GM19023 (cell line): Measurements from ENCODE around the gene OOEP.
"Not testable (repeated sequence)": the region's sequence is repeated elsewhere in the genome, so short reads cannot be mapped to it uniquely, and the experiment has no call there.

Experiments
- ATAC-seq: cut with Tn5 transposase; IDR thresholded peaks from one replicate; pipeline ENCODE4 v1.9.1; 2021; ENCODE audit warnings: mild to moderate bottlenecking, moderate library complexity; ENCODE audit not compliant: unreplicated experiment

OOEP gene

GRCh38 chr6:73369563-73369962, at the start of gene OOEP:
TSS of gene OOEP (minus strand) at chr6:73369897. CDS start at chr6:73369792, 105 bp downstream.
- ATAC-seq, result no peak

DNA sequence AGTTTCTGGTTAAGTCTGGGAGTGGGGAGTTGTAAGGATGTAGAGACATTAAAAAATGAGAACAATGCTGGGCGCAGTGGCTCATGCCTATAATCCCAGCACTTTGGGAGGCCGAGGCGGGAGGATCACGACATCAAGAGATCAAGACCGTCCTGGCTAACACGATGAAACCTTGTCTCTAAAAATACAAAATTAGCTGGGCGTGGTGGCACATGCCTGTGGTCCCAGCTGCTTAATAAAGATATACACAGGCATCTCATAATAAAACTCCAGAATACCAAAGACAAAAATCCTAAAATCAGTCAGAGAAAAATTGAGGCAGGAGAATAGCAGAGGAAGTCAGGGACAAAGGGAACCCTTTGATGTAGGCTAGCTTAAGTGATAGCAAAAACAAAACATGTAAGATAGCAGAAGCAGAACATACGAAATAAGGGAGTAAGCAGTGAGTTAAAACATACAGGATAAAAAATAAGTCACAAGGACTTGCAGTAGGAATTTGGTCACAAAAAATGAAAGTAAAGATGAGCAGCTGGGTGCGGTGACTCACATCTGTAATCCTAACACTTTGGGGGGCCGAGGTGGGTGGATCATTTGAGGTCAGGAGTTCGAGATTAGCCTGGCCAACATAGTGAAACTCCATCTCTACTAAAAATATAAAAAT, 48.5 kb upstream of the OOEP start:
- ATAC-seq, result no peak

- no peak for ATAC-seq
These were observed 43.4 kb upstream of the OOEP start for GRCh38 chr6:73413102-73413501.

DNA sequence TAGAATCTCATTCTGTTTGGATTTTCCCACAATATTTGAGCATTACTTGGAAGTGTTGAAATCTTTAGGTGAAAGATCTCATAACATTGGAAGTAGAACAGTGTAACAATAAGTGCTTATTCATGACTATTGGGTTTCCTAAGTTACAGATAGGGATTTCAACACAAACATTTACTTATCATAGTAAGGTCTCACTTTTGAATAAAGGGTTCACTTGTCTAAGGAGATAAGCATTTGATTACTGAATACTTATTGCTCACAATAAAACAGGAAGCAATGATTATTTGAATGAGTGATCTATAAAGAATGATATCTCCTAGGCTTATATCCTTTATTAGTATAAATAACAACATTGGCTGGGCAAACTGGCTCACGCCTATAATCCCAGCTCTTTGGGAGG, 39.7 kb upstream of the OOEP start:
- no peak for ATAC-seq

- ATAC-seq, result no peak
These were observed 31.0 kb upstream of the OOEP start for GRCh38 chr6:73400656-73401055.

DNA sequence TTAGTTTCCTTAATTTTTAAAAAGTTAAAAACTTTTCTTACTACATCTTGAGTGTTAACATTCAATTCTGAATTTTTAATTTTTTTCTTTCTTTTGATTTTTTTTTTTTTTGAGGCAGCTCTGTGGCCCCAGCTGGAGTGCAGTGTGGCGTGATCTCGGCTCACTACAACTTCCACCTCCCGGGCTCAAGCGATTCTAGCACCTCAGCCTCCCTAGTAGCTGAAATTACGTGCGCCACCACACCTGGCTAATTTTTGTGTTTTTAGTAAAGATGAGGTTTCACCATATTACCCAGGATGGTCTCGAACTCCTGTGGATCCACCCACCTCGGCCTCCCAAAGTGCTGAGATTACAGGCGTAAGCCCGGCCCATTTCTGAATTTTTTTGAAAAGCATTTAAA, 26.2 kb upstream of the OOEP start:
- ATAC-seq, result no peak

DNA sequence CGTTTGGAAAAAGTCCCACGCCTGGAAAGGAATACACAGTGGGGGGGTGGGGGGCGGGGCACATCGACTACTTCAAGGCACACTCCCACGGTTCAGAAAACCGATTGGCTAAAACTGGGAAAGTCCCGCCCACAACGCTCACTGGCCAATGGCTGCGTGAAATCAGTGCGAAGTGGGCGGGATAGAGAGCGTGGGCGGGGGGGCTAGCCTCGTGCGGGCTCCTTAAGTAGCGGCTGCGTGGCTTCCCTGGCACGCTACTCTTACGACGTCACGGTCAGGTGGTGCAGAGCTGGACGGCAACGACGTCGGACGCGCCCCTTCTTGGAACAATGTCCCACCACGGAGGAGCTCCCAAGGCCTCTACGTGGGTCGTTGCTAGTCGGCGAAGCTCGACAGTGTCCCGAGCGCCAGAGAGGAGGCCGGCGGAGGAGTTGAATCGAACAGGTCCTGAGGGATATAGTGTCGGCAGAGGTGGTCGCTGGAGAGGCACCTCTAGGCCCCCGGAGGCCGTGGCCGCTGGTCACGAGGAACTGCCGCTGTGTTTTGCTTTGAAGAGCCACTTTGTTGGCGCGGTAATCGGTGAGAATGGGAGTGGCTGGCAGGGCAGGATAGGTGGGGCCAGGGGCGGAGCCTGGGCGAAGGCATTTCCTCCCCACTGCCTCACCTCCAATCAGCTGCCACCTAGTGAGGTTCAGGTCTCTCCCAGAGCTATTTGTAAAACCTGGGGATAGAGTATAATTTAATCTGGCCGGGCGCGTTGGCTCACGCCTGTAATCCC, 25.1 kb upstream of the OOEP start, which contains the start of gene DDX43:
Gene DDX43 (plus strand): TSS at position 252 of the 778 bp plus-strand sequence. CDS start 78 bp downstream, at position 330.
- ATAC-seq, result peak; percentile 62

DNA sequence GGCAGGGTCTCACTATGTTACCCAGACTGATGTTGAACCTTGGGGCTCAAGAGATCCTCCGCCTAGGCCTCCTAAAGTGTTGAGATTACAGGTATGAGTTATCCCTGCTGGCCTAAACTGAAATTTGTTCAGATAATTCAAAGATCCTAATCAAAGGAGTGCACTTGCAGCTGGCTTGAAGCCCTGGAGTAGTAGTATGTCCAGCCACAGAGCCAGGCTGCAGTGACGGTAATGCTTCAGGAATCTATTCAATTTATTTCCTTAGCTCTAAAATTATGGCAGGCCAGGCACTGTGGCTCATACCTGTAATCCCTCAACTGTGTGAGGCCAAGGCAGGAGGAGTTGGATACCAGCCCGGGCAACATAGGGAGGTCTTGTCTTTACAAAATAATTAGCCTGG, 23.6 kb upstream of the OOEP start:
- ATAC-seq, result no peak

DNA sequence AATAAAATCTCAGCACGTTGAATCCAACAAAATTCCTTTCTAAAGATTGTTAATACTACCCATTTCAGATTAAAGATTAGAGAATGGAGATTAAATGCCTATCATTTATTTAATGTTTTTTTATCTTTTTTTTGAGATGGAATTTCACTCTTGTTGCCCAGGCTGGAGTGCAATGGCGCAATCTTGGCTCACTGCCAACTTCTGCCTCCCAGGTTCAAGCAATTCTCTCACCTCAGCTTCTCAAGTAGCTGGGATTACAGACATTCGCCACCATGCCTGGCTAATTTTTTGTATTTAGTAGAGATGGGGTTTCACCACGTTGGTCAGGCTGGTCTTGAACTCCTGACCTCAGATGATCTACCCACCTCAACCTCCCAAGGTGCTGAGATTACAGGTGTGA, 22.5 kb upstream of the OOEP start:
- ATAC-seq, result not testable (repeated sequence)

DNA sequence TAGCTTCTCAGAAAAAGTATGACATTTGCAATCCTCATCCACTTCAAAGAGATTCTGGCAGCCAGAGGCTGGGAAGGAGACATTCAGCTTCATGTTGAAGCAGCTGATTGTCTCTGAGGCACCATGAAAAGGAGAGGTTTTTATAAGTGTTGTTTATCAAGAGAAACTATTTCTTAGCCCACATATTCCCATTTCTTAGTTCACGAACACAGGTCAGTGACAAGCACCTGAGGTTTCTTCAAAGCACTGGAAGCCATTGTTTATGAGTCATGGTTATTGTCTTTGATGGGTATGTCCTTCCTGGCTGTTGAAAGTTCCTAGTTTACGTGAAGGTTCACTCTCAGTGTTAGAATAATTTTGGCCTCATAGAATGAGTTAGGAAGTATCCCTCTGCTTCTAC, 22.0 kb upstream of the OOEP start:
- no peak for ATAC-seq

DNA sequence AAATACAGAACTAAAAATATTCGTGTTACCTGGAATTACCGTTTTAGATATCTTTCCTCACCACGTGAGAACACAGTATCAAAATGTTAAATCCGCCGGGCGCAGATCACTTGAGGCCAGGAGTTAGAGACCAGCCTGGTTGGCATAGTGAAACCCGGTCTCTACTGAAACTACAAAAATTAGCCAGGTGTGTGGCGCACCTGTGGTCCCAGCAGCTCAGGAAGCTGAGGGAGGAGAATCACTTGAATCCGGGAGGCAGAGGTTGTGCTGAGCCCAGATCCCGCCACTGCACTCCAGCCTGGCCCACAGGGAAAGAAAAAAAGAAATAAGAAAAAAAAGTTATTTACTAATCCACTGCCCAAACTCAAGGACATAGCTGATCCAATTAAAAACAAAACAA, 20.2 kb upstream of the OOEP start:
- no peak for ATAC-seq

DNA sequence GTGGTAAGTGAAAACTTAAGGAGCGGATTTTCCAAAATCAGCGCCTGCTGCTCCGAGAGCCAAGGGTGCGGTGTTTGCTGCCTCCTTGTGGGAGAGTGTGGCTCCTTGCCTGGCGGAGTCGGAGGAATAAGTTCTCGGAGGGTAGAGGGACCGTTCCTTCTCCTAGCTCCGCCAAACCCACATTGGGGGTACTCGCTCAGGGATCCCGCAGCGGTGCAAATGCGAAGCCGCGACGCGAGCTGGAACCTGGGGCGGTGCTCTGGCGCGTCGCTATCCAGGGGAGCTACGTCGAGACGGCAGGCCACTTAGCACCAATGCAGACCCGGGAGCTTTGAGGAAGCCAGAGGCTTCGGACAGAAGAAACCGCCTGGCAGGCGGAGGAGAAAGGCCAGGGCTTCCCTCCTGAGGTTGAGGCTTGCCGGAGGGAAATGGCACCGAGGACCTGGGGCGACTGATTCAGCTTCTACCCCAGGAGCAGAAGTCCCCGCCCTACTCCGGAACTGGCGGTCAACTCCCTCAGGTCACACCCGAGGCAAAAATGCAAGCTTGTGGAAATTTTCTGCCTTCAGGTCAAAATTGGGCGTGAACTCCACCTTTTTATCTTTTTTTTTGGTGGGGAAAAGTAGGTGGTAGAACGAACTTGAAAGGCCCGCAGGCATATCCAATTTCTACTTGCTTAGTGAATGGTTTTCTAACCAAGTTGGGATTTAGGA, 19.3 kb upstream of the OOEP start:
- peak; percentile 79 for ATAC-seq

DNA sequence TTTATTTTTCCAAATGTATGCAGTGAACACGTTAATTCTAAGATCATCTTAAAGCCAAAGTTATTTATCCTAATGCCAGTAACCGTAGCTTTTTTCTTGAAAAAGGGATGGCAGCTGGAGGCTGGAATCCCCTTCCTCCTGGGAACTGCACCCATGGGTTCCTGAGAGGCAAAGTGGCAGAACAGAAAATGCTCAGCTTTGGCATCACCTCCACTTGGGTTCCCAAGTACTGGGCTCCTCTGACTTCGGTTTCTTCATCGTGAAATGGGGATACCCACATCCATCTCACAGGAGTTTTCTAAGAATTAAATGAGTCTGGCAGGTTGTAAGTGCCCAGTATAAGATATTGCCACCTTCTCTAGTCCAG, 18.7 kb upstream of the OOEP start:
- peak; percentile 18 for ATAC-seq

- ATAC-seq, result no peak
These were observed 12.9 kb upstream of the OOEP start for GRCh38 chr6:73382462-73383113.

DNA sequence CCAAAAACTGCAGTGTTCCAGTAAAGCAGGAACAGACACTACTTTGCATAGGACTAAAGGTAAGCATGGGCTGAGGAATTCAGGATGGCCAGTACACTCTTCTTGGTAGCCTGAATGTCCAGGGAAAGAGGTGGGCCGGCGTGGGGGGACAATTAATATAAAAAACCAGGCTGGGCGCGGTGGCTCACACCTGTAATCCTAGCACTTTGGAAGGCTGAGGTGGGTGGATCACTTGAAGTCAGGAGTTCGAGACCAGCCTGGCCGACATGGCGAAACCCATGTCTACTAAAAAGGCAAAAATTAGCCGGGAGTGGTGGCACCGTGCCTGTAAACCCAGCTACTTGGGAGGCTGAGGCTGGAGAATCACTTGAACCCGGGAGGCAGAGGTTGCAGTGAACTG, 11.8 kb upstream of the OOEP start:
- ATAC-seq, result not testable (repeated sequence)

DNA sequence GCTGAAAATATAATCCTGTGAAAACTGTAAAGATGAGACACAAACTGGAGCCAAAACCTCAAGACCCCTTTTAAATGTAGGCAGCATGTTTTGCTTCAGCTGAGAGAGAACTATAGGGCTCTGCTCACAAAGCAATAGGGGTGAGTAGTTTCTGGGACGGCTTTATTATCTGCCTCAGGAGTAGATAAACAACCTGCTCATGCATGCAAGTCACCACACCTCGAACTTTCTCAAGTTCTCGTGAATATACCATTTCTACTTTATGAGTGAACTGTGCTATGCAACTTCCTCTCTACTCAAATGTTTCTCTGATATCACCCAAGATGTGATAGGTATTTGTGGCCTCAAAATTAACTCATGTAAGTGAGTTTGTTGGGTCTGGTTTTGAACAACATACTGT, 7.5 kb upstream of the OOEP start:
- ATAC-seq, result no peak

GRCh38 chr6:73375216-73375615, 5.5 kb upstream of the OOEP start:
- no peak for ATAC-seq

GRCh38 chr6:73372516-73372915, 2.8 kb upstream of the OOEP start:
- ATAC-seq, result no peak

GRCh38 chr6:73371984-73372383, 2.3 kb upstream of the OOEP start:
- no peak for ATAC-seq

- ATAC-seq, result no peak
These were observed 540 bp downstream of the OOEP start for GRCh38 chr6:73369157-73369556.

GRCh38 chr6:73368675-73369074, 1.0 kb downstream of the OOEP start:
- ATAC-seq, result no peak
